Type B pancreatic cell (in vitro differentiated cells): Measurements from ENCODE around the gene SV2B. TPM values are rescaled to one million over a fixed set of nuclear protein-coding genes. Genes with fewer than 3 reads are reported as not detected.

Source experiments
- DNase-seq: peaks from one replicate; pipeline ENCODE4 v3.0.0; 2021; ENCODE audit warnings: mixed read lengths; ENCODE audit not compliant: unreplicated experiment; ENCODE audit errors: extremely low spot score
- H3K27ac Mint-ChIP-seq: 2 replicates; pipeline ENCODE4 v1.8.0; 2021; ENCODE audit warnings: mild to moderate bottlenecking, mixed read lengths
- H3K27me3 Mint-ChIP-seq: 2 replicates; pipeline ENCODE4 v1.8.0; 2021; ENCODE audit warnings: mixed read lengths
- H3K36me3 Mint-ChIP-seq: 2 replicates; pipeline ENCODE4 v1.8.0; 2021; ENCODE audit warnings: mixed read lengths
- H3K4me1 Mint-ChIP-seq: one replicate; pipeline ENCODE4 v1.8.0; 2021; ENCODE audit warnings: mixed read lengths; ENCODE audit not compliant: unreplicated experiment
- H3K4me3 Mint-ChIP-seq: 2 replicates; pipeline ENCODE4 v1.8.0; 2021; ENCODE audit warnings: mild to moderate bottlenecking, mixed read lengths
- H3K9me3 Mint-ChIP-seq: 2 replicates; pipeline ENCODE4 v1.8.0; 2021; ENCODE audit warnings: mixed read lengths
- CTCF ChIP-seq: fragments of 200-600 bp; sonication (generic); conservative IDR thresholded peaks from 2 replicates; pipeline ENCODE4 v1.5.0; 2021; ENCODE audit warnings: antibody characterized with exemption, mild to moderate bottlenecking
- total RNA-seq: library from RNA; stranded (reverse); gene quantifications from 2 replicates; pipeline ENCODE4 v1.2.1, GENCODE V29; 2021; ENCODE audit warnings: low replicate concordance

Gene SV2B
- total RNA-seq, 1 donor from 2014 or later: 1.7 TPM

DNA sequence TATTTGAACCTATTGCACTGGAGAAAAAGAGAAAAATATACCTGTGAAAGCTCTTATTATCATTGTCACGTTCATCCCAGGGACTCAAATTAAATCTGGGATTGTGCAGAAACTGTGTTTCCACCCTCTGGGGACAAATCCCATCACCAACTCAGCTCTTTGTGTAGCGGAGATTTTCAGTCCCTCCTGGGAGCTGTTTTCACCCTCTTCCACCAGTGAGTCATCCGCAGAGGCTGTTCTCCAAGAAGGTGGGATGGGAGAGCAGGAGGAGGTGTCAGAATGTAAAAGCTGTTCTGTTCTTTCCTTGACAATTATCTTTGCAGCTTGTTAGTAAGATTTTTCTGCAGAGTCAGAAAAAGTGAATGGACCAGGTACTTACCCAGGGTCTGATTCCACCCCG, 28.0 kb downstream of the SV2B start:
- Mint-ChIP-seq H3K9me3 (no peaks in the 10 kb centered on the region), H3K27ac (no peak overlapping the region), H3K4me3 (no peak overlapping the region), H3K4me1 (no peaks in the 10 kb centered on the region), H3K36me3 (no peaks in the 10 kb centered on the region), H3K27me3 (peaks cover 23% of the 10 kb centered on the region)
- no peak for TF ChIP-seq CTCF
- no peak for DNase-seq

DNA sequence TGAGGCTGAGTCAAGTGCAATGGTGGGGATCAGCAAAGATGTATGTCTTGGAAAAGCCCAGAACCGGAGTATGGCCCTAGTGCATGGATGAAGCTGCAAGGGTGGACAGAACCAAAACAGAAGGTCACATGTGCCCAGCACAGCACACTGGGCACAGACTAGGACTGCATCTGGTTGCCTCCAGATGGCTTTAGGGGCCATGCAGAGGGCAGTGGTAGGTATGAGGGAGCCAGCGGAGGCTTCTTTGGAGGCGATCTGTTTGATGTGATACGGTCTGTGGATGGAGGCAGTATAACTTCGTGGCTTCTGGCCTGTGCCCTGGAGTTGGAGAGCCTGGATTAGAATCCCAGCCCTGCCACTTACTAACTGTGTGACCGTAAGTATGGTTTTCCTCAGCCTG, 29.4 kb downstream of the SV2B start:
- no peak for TF ChIP-seq CTCF
- H3K27ac Mint-ChIP-seq: no peak overlapping the region
- H3K9me3 Mint-ChIP-seq: no peaks in the 10 kb centered on the region
- peaks cover 23% of the 10 kb centered on the region for H3K27me3 Mint-ChIP-seq
- H3K4me1 Mint-ChIP-seq: no peaks in the 10 kb centered on the region
- DNase-seq: no peak
- H3K4me3 Mint-ChIP-seq: no peak overlapping the region
- H3K36me3 Mint-ChIP-seq: no peaks in the 10 kb centered on the region

DNA sequence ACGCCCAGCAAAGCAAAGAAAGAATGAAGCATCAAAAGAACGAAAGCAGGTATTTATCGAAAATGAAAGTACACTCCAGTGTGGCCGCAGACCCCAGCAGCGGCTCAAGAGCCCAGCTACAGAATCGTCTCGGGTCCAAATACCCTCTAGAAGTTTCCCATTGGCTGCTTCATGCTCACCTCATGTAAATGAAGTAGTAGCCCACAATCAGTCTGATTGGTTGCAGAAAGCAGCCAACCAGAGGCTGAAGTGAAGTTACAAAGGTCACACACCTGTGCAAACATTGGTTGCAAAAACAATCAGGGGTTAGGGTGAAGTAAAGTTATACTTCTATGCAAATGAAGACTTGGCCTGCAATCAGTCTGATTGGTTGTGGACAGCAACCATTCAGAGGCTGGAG, 32.0 kb downstream of the SV2B start:
- H3K36me3 Mint-ChIP-seq: no peaks in the 10 kb centered on the region
- no peak for DNase-seq
- H3K27me3 Mint-ChIP-seq: peaks cover 26% of the 10 kb centered on the region
- TF ChIP-seq CTCF: no peak
- no peaks in the 10 kb centered on the region for H3K9me3 Mint-ChIP-seq
- no peak overlapping the region for H3K27ac Mint-ChIP-seq
- no peak overlapping the region for H3K4me3 Mint-ChIP-seq
- no peaks in the 10 kb centered on the region for H3K4me1 Mint-ChIP-seq

DNA sequence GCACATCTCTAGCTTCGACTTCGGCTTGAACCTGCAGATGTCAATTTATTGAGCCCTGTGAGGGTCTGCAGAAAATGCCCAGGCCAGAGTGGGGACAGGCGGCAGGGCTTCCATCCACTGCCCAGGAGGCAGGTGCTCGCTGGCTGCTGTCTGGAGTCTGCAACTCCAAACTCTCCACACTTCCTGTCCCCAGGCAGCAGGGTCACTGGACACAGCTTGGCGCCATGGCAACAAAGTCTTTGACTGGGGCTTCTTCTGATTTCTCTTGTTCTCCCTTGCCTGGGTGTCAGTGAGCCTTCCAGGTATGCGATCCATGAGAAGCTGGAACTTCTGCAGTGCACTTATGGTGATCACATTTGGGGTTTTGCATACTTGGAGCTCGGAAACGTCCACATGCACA, 33.5 kb downstream of the SV2B start:
- Mint-ChIP-seq H3K9me3 (no peaks in the 10 kb centered on the region), H3K36me3 (no peaks in the 10 kb centered on the region), H3K27me3 (peaks cover 20% of the 10 kb centered on the region), H3K4me3 (no peak overlapping the region), H3K27ac (no peak overlapping the region), H3K4me1 (no peaks in the 10 kb centered on the region)
- no peak for DNase-seq
- TF ChIP-seq CTCF: no peak

DNA sequence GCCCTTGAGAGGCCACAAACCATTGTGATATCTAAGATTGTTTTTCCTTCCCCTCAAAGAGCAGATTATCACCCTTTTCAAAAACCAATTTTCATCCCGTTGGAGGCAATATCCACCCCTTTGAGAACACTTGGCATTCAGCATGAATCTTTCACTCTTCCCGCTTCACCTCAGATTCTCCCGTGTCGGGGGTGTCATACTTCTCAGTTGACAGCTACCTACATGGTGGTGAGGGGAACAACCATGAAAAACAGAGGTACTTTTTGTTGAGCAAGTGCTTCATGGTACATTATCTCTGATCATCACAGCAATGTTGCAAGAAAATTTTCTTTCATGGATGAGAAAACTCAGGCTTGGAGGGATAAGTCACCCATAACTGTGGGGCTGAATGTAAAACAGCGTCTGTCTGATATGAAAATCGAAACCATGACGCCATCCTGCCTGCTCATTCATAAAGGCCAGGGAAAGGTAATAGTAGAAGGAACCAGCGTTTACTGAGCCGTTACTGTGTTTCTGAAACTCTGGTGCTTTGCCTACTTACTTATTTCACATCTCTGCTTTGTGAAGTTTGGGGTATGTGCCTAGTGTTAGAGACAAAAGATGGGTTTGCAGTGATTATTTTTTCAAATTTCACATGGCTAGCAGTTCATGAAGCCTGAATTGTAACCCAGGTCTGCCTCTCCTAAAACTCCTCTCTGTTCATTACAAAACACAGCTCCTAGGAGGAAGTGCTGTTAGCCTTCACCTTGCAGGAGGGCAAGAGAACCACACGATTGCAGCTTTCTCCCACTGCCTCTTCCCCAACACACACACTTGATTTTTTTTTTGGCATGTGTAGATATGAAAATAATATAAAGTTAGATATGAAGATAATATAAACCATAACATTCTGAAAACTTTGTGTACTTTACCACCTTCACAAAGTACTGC, 35.4 kb downstream of the SV2B start:
- Mint-ChIP-seq H3K36me3 (no peaks in the 10 kb centered on the region), H3K4me3 (no peak overlapping the region), H3K27me3 (peaks cover 26% of the 10 kb centered on the region), H3K27ac (no peak overlapping the region), H3K9me3 (no peaks in the 10 kb centered on the region), H3K4me1 (no peaks in the 10 kb centered on the region)
- DNase-seq: no peak
- TF ChIP-seq CTCF: no peak
